H1 (cell line): Measurements from ENCODE around the gene SLC17A5. TPM values are rescaled to one million over a fixed set of nuclear protein-coding genes. Genes with fewer than 3 reads are reported as not detected.

ENCODE experiments used
- EZH2 ChIP-seq: fragments of 200-600 bp; sonication (generic); IDR thresholded peaks from 2 replicates; pipeline ENCODE4 v1.7.1; 2012; ENCODE audit warnings: low read depth, mild to moderate bottlenecking, moderate library complexity, low read length, inconsistent platforms; ENCODE audit not compliant: severe bottlenecking
- TCF12 ChIP-seq: IDR thresholded peaks from 2 replicates; pipeline ENCODE4 v1.6.1; 2011; ENCODE audit warnings: low read depth, mild to moderate bottlenecking, low read length
- polyA plus RNA-seq, 7 experiments: library from polyadenylated mRNA; depleted of rRNA in 3 of 7; stranded (reverse) in 5 of 7; unstranded in 2 of 7; fragments of >200 nt in 5 of 7; fragments of 200-250 nt in 2 of 7; gene quantifications; 1 replicate in 5 of 7; 2 replicates in 1 of 7; 4 replicates in 1 of 7; pipeline versions ENCODE4 v1.2.1 to v1.2.3, GENCODE V29; 2011 to 2013; ENCODE audit warnings: missing spikeins in 2 of 7, mixed read lengths in 2 of 7
- total RNA-seq: library from RNA; stranded (reverse); fragmentation: NEBNext Ultra II Directional; extraction: Animal tissue kit (Norgen Biotek cat#: 25700); gene quantifications from 2 replicates; pipeline ENCODE4 v1.2.1, GENCODE V29; 2021

Gene SLC17A5
- total and polyA plus RNA-seq, 2 of the 8 experiments (the other 6 are each of a cell fraction or from before 2014, with no cell fraction given), result 11.0 to 11.9 TPM

GRCh38 chr6:73579851-73580246, 73.9 kb downstream of the SLC17A5 start (continued):
- TF ChIP-seq EZH2 (no peak), TCF12 (no peak)
